ENCODE data around the gene RNF227. TPM values are rescaled to one million over a fixed set of nuclear protein-coding genes. Genes with fewer than 3 reads are reported as not detected.

The RNF227 gene
- total and polyA plus RNA-seq, 2 donors = 2.7 to 5.8 TPM

Other genes starting within 250 kb of the RNF227 start
- gene TP53, start 228.8 kb downstream of the RNF227 start, total RNA-seq = 34.3 TPM
- 31.9 TPM for gene TP53, start 228.8 kb downstream of the RNF227 start, polyA plus RNA-seq
- 13.2 TPM for gene WRAP53, start 227.8 kb downstream of the RNF227 start, total RNA-seq
- gene WRAP53, start 227.8 kb downstream of the RNF227 start, polyA plus RNA-seq = 14.2 TPM
- gene EFNB3, start 211.1 kb downstream of the RNF227 start, total RNA-seq = 0.52 TPM
- 0.52 TPM for gene EFNB3, start 211.1 kb downstream of the RNF227 start, polyA plus RNA-seq
- gene DNAH2, start 198.5 kb downstream of the RNF227 start, total RNA-seq = 0.14 TPM
- gene DNAH2, start 198.5 kb downstream of the RNF227 start, polyA plus RNA-seq = 0.07 TPM
- 6.3 TPM for gene KDM6B, start 82.1 kb downstream of the RNF227 start, total RNA-seq
- gene KDM6B, start 82.1 kb downstream of the RNF227 start, polyA plus RNA-seq = 16.3 TPM
- gene TMEM88, start 61.2 kb downstream of the RNF227 start, total RNA-seq = 1.6 TPM
- gene TMEM88, start 61.2 kb downstream of the RNF227 start, polyA plus RNA-seq = 29.1 TPM
- 155 TPM for gene NAA38, start 58.7 kb downstream of the RNF227 start, total RNA-seq
- gene NAA38, start 58.7 kb downstream of the RNF227 start, polyA plus RNA-seq = 85.3 TPM
- 8.2 TPM for gene CYB5D1, start 58.3 kb downstream of the RNF227 start, total RNA-seq
- 6.0 TPM for gene CYB5D1, start 58.3 kb downstream of the RNF227 start, polyA plus RNA-seq
- 69.5 TPM for gene CHD3, start 27.5 kb downstream of the RNF227 start, total RNA-seq
- 119 TPM for gene CHD3, start 27.5 kb downstream of the RNF227 start, polyA plus RNA-seq
- 1.2 TPM for gene KCNAB3, start 13.6 kb upstream of the RNF227 start, total RNA-seq
- gene KCNAB3, start 13.6 kb upstream of the RNF227 start, polyA plus RNA-seq = 8.9 TPM
- gene TRAPPC1, start 15.7 kb upstream of the RNF227 start, total RNA-seq = 29.0 TPM
- gene TRAPPC1, start 15.7 kb upstream of the RNF227 start, polyA plus RNA-seq = 137 TPM
- gene CNTROB, start 15.9 kb upstream of the RNF227 start, total RNA-seq = 18.9 TPM
- gene CNTROB, start 15.9 kb upstream of the RNF227 start, polyA plus RNA-seq = 39.0 TPM
- 0.05 TPM for gene GUCY2D, start 86.3 kb upstream of the RNF227 start, total RNA-seq
- gene GUCY2D, start 86.3 kb upstream of the RNF227 start, polyA plus RNA-seq = 0.02 TPM
- gene ALOX15B, start 122.8 kb upstream of the RNF227 start, total RNA-seq = 0.24 TPM
- gene ALOX15B, start 122.8 kb upstream of the RNF227 start, polyA plus RNA-seq = 5.1 TPM
- 0.42 TPM for gene ALOX12B, start 171.4 kb upstream of the RNF227 start, total RNA-seq
- gene ALOX12B, start 171.4 kb upstream of the RNF227 start, polyA plus RNA-seq = 5.0 TPM
- gene ALOXE3, start 202.2 kb upstream of the RNF227 start, total RNA-seq = not detected
- gene ALOXE3, start 202.2 kb upstream of the RNF227 start, polyA plus RNA-seq = 1.2 TPM
- gene HES7, start 207.8 kb upstream of the RNF227 start, total RNA-seq = not detected
- 0.75 TPM for gene HES7, start 207.8 kb upstream of the RNF227 start, polyA plus RNA-seq
- 4.2 TPM for gene PER1, start 236.1 kb upstream of the RNF227 start, total RNA-seq
- 71.9 TPM for gene PER1, start 236.1 kb upstream of the RNF227 start, polyA plus RNA-seq
- 7.4 TPM for gene VAMP2, start 246.7 kb upstream of the RNF227 start, total RNA-seq
- gene VAMP2, start 246.7 kb upstream of the RNF227 start, polyA plus RNA-seq = 73.9 TPM

Measured in thymus (tissue), 2 donors.